Pancreas (tissue), 10 donors: ENCODE measurements around the gene AGPAT2. TPM values are rescaled to one million over a fixed set of nuclear protein-coding genes. Genes with fewer than 3 reads are reported as not detected.

Experiments
- ATAC-seq, 4 donors: fragments of 200-7000 bp; cut with Tn5 transposase; one replicate each; pipeline versions ENCODE4 v1.8.0 to v1.9.1; 2020; ENCODE audit warnings: mild to moderate bottlenecking in 4 of 4, moderate library complexity in 4 of 4
- DNase-seq, 6 donors: peaks; one replicate each; pipeline ENCODE4 v3.0.0-alpha.2; 2020
- FAIRE-seq: peaks from 2 replicates; lab custom pipeline; 2012; peaks lifted over from hg19 to GRCh38; lab: Jason Lieb, UNC
- H3K27ac ChIP-seq, 4 donors: fragments of 200-600 bp; sonication (generic); 1 replicate in 3 of 4; 2 replicates in 1 of 4; pipeline versions ENCODE4 v1.5.0 to v1.8.0; 2020
- H3K27me3 ChIP-seq, 4 donors: fragments of 200-600 bp; one replicate each; pipeline ENCODE4 v1.8.0; 2021
- H3K36me3 ChIP-seq, 3 donors: fragments of 200-600 bp; sonication (generic) in 1 of 3; one replicate each; pipeline versions ENCODE4 v1.5.0 to v1.8.0; 2020 to 2021
- H3K4me1 ChIP-seq, 3 donors: fragments of 200-600 bp; one replicate each; pipeline ENCODE4 v1.8.0; 2021
- H3K4me3 ChIP-seq, 4 donors: fragments of 200-600 bp; sonication (generic) in 2 of 4; one replicate each; pipeline versions ENCODE4 v1.5.0 to v1.8.0; 2020 to 2021
- H3K9me3 ChIP-seq, 4 donors: fragments of 200-600 bp; one replicate each; pipeline ENCODE4 v1.8.0; 2021
- CTCF ChIP-seq, 4 donors: fragments of 200-600 bp; sonication (generic) in 3 of 4; IDR thresholded peaks; one replicate each; pipeline versions ENCODE4 v1.5.0 to v1.8.0; 2021; ENCODE audit warnings: antibody characterized with exemption in 4 of 4
- WGBS, 2 donors: extraction: QIAGEN DNeasy Blood & Tissue Kit; methylation state at CpG; one replicate each; pipeline ENCODE4 v1.1.7; 2013; 5-methylcytosine and 5-hydroxymethylcytosine counted together
- intact Hi-C, 3 donors: fragments of 100-400 bp; cut with DNase I; formaldehyde crosslinking; loops; one replicate each; pipeline versions ENCODE4 v1.11.1 to v1.14.2; 2022
- polyA plus RNA-seq, 2 donors: library from polyadenylated mRNA; stranded (reverse); fragments of 200-250 nt; gene quantifications; one replicate each; pipeline ENCODE4 v1.2.3, GENCODE V29; 2013
- total RNA-seq, 6 donors: library from RNA; stranded (reverse); fragmentation: NEBNext Ultra II Directional in 4 of 6; extraction: Animal tissue kit (Norgen Biotek cat#: 25700) in 4 of 6; gene quantifications; one replicate each; pipeline versions ENCODE4 v1.2.1 to v1.2.4, GENCODE V29; 2021 to 2023
- donor health status: healthy with polysubstance abuse.
- donor health status: DM: no; HTN: no; CAD: no; lungs with moderate emphysema.
- donor health status: DM: no; HTN: no; CAD: no.
- donor health status: control.
- donor health status: control.
- donor health status: Bipolar disorder and iron deficiency.
- donor health status: DM: yes; HTN: yes; CAD: no.
- donor health status: DM: no; HTN: no; CAD: no.
- donor health status: DM: no; HTN: no; CAD: no.
- donor health status: DM: yes; HTN: yes; CAD: no.

AGPAT2 gene
- total and polyA plus RNA-seq, 8 donors, result 57.0 to 158 (median 82.7) TPM

GRCh38 chr9:136646827-136647711 is 40.2 kb downstream of the AGPAT2 start:
- Histone ChIP-seq H3K9me3 (no peaks in the 10 kb centered on the region), H3K27me3 (no peaks in the 10 kb centered on the region), H3K27ac (peak overlapping the region in 1 of 4 donors; percentile 41), H3K4me1 (peaks cover 5 to 10% (median 7%) of the 10 kb centered on the region in 3 donors), H3K36me3 (no peaks in the 10 kb centered on the region), H3K4me3 (no peak overlapping the region)
- TF ChIP-seq CTCF (IDR thresholded peaks at IDR 0.05), result no peak
- WGBS, 2 donors, result 81 to 86% methylated on average over 29 of the region's 29 CpGs
- no peak for FAIRE-seq
- no peak for ATAC-seq
- peak in 3 of 6 donors; percentile 12 to 55 (median 35) for DNase-seq
- intact Hi-C loops, result no loop called here

GRCh38 chr9:136645903-136646754 is 41.1 kb downstream of the AGPAT2 start:
- Histone ChIP-seq H3K27ac (peak overlapping the region in 1 of 4 donors; percentile 42), H3K4me1 (peaks cover 5 to 10% (median 7%) of the 10 kb centered on the region in 3 donors), H3K4me3 (no peak overlapping the region), H3K9me3 (no peaks in the 10 kb centered on the region), H3K27me3 (no peaks in the 10 kb centered on the region), H3K36me3 (no peaks in the 10 kb centered on the region)
- TF ChIP-seq CTCF (IDR thresholded peaks at IDR 0.05), result no peak
- FAIRE-seq (no peak), DNase-seq (peak in 5 of 6 donors; percentile 18 to 80 (median 45)), ATAC-seq (peak in 2 of 4 donors; percentile 14 to 41)
- WGBS, 2 donors, result 58 to 71% methylated on average over 34 to 40 of the region's 40 CpGs
- intact Hi-C loops, result no loop called here

GRCh38 chr9:136645352-136645902 is 41.8 kb downstream of the AGPAT2 start:
- no peak for TF ChIP-seq CTCF (IDR thresholded peaks at IDR 0.05)
- no peaks in the 10 kb centered on the region for H3K36me3 ChIP-seq
- H3K9me3 ChIP-seq, result no peaks in the 10 kb centered on the region
- peaks cover 5 to 10% (median 7%) of the 10 kb centered on the region in 3 donors for H3K4me1 ChIP-seq
- H3K27ac ChIP-seq, result peak overlapping the region in 1 of 4 donors; percentile 42
- H3K4me3 ChIP-seq, result no peak overlapping the region
- ATAC-seq (no peak), FAIRE-seq (no peak), DNase-seq (peak in 2 of 6 donors; percentile 9)
- 71 to 84% methylated on average over 14 to 18 of the region's 18 CpGs for WGBS, 2 donors
- no peaks in the 10 kb centered on the region for H3K27me3 ChIP-seq
- intact Hi-C loops, result no loop called here

GRCh38 chr9:136644593-136645351 is 42.5 kb downstream of the AGPAT2 start:
- peaks cover 5 to 10% (median 7%) of the 10 kb centered on the region in 3 donors for H3K4me1 ChIP-seq
- peak overlapping the region in 1 of 4 donors; percentile 35 for H3K4me3 ChIP-seq
- TF ChIP-seq CTCF (IDR thresholded peaks at IDR 0.05), result peak; percentile 85 to 89 (median 88)
- FAIRE-seq (no peak), ATAC-seq (peak; percentile 90 to 96 (median 94)), DNase-seq (peak; percentile 23 to 95 (median 77))
- intact Hi-C loops, result no loop called here
- no peaks in the 10 kb centered on the region for H3K36me3 ChIP-seq
- H3K27me3 ChIP-seq, result no peaks in the 10 kb centered on the region
- 18 to 27% methylated on average over 25 to 30 of the region's 30 CpGs for WGBS, 2 donors
- H3K9me3 ChIP-seq, result no peaks in the 10 kb centered on the region
- H3K27ac ChIP-seq, result peak overlapping the region in 2 of 4 donors; percentile 42 to 51
